ENCODE data around the gene ZSCAN30.

The ZSCAN30 gene

DNA sequence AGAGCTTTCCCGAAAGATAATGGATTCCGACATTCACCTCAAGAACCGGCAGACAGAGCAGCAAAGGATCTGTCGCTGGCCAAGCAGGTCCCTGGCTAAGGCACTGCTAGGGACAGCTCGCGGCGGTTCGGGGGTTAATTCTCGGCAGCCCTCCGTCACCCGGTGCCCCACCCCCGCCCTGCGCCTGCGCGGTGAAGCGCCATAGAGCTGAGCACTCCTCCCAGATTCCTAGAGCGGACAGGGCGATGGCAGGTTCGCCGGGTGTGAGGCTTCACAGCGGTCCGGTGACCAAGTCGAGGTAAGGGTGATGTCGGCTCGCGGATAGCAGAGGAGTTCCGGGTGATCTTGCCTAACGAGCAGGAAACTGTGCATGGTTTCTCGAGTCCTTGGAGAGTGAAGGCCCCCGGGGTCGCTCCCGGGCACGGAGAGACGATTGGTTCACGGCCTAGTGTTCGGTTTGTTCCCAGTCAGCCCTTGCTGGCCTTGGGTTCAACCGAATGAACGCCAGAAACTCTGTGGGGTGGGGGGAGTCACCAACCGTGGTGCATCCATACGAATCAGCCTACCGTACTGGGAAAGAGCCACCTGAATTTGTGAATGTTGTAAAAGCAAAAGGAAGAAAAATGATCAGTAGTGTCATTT is at the start of gene ZSCAN30:
TSS of gene ZSCAN30 (minus strand) at position 136 of the 642 bp plus-strand sequence. CDS start 25,877 bp downstream, outside the sequence.
- peak; percentile 97 for DNase-seq

DNA sequence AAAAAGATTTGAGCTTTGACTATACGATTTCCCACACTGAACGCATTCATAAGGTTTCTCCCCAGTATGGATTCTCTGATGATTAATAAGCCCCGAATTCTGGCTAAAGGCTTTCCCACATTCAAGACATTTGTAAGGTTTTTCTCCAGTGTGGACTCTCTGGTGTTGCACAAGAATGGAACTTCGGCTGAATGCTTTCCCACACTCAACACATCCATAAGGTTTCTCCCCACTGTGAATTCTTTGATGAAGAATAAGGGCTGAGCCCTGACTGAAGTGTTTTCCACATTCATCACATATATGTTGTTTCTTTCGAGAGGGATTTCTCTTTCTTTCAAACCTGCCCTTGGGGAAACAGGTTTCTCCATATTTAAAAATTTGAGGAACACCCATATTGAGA is 47.3 kb upstream of the ZSCAN30 start:
- DNase-seq: no peak

DNA sequence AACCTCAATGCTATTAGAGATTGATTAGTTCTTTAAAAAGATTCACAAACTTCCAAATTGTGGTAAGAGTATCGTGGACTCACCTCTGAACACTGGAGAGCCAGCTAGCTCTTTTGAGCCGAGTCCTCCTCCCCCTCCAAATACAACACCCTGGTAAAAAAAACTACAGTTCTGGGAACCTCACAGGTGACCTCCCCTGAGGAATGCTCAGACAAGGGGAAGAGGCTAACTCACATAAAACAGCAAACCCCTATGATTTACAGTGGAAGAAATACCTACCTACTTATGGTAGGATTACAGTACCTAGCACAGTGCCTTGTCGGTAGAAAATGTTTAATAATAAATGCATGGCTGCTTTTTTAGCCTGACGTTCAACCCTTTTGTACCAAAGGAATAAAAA is 45.8 kb upstream of the ZSCAN30 start:
- no peak for DNase-seq

DNA sequence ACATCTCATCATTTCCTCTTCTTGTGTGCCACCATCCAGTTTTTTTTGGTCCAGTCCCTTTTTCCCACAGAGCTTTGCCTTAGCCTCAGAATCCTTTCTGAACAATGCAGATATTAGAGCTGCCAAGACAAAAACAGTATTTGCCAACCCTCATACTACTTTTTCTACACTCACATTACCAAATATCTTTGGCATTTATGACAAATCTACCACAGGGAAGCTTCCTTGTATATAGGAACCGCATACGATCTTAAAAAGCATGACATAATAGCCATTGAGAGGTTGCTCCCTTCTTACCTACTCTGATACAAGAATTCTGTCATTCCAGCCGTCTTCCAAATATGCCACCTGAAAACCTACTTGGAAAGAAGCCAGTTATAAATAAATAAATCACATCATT is 44.8 kb upstream of the ZSCAN30 start:
- no peak for DNase-seq

DNA sequence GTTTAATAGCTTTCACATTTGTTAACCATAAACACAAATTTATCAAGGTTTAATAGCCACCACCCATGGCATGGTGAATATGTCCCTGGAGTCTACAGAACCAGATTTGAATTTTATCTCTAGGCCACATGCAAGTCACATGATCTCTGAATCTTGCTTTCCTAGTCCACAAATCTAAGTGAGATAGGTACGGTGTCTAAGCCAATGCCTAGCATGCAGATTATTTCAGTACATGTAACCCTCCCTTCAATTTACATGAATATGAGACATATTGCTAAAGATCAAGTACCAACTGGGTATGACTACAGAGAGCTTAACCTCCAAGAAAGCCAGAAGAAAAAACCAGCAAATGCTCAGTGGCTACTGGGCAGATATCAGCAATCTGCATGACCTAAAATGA is 44.2 kb upstream of the ZSCAN30 start:
- no peak for DNase-seq

DNA sequence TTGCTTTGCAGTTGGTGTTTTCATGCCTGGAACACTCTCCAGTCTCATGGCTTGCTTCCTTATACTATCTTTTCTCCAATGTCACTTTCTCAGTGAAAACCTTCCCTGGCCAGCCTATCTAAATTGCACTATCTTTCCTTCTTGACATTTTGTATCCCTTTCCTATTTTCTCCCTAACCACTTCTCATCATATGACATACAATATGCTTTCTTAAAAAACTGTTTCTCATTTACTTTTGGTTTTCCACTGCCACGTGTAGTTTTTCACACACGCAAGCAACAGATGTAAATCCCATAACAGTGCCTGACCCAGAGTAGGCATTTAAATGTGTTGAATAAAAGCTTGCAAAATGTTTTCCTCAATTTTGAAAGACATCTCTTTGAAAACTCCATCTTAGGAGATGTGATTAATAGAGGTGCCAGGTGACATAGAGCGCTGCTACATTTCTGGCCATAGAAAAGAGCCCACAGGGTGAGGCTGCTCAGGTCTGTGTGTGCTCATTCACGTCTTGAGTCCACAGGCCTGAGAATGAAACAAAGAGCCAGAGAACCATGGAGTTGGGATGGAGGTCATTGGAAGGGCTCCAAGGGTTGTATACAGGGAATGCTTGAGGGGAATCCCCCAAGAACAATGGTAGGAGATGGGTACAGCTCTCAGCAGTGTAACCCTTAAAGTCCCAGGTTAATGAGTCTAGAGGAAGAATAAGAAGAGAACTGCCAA is 41.5 kb upstream of the ZSCAN30 start:
- DNase-seq: no peak

DNA sequence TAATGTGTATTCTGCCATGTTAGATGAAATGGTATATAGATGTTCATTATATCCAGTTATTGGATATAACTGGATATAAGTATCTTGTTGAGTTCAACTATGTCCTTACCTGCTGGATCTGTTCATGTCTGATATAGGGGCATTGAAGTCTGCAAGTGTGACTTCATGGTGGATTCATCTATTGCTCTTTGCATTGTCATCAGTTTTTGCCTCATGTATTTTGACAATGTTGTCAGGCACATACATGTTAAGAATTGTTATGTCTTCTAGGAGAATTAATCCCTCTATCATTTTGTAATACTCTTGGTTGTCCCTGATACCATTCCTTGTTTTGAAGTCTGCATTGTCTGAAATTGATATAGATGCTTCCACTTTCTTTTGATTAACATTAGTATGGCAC is 38.8 kb upstream of the ZSCAN30 start:
- DNase-seq: no peak

DNA sequence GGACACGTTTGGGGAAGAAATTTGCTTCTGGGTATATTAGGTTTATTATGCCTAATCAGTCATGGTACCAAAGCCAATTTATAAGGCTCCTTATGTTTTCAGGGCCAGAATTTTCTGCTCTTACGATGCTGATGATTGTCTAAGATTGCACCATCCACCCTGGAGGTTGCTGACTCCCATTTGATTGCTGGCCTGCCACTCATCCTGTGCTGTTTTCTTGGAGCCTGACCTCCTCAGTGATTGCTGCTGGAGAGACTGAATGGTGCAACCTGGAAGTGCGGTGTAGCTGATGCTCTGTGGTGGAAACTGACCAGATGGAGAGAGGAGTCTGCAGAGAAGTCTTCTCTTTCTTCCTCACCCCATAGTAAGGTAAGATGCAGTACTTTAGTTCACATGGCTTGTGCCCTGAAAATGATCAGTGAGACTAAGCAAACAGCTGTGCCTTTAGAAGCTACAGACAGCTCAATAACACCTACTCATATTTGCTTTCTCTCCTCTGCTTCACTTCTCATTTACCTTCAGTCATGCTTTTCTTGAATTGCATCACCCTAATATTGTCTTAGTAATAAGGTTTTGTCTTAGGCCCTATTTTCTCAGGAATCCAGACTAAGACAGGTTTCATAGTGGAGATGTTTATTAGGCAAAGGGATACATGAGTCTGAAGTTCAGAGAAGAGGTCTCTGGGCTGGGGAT is 36.8 kb upstream of the ZSCAN30 start:
- no peak for DNase-seq

DNA sequence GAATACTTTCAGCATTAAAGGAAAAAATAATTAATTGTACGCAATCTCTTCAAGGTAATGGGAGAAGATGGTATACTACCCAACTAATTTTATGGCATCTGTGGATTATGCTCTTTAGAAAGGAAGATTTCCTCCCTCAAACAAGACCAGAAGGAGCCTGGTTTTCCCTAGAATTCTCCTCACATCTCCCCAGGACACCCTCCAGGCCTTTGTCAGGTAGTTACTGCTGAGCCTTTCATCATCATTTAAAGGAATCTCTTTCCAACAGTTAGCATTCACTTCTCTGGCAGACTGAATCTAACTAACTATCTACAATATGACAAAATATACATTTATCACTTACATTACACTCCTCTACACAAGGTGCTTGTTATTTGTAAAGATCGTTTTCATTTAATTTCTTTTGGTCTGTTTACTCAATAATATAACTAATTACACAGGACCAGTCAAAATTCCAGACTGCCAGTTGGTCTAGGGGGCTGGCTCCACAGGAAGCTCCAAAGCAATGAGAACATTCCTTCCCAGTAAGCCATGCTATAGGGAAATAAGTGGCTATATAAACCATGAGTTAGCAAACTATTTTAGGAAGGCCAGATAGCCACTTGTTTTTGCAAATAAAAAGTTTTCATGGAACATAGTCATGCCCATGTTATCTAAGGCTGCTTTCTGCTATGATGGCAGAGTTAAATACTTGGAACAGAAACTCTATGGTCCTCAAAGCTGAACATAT is 35.1 kb upstream of the ZSCAN30 start:
- DNase-seq: no peak

DNA sequence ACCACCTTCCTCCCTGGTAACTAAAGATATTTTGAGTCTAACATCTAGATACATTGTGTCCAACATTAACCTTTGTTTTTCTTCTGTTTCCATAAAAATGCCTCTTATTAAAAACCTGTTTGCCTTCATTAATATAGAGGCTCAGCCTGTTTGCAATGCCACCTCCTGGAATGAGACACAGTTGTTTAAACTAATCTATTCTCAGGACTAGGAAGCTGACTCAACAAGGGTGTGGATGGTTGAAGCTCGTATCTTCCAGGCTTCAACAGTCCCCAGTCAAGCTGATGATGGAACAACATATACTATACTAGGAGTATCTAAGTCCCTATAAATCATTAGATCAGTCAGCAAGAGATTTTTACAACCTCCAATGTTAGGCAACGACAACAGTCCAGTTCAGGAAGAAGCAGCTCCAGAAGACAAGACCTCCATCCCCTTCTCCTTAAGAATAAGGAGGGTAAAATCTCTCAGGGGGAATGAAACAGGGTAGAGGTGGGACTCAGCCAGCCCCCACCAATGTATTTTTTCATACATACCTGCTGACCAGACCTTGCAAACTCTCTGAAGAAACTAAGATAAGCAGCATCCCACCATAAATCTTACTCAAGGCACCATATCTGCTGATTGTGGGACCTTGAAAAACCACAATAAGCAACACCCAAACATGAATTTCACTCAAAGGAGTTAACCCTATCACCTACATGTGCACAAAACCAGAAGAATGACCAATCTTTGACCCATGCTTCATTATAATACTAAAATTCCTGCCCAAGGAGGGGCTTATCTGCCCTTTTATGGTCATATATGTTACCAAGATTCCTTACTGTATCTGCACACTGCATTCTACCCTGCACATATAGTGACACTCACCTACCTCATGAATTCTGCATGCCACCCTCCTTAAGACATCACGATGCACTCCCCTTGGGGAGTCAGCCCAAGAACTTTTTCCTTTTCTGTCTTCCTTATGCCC is 32.7 kb upstream of the ZSCAN30 start:
- no peak for DNase-seq

DNA sequence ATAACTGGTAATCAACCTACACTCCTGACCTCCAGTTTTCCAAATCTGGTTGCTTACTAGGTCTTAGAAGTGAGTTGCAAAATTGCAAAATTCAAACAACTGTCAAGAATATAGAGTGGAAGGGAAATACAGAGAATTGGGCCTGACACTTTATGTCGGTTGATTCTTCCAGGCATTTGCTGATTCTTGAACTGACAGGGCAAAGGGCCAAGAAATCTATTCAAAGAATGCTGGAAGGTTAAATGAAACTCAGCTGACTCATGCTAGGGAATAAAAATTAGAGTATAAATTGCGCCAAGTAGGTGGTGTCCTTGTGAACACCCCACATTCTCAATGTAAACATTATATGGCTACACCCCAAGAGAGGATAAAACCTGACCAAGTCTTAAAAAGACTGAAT is 21.5 kb upstream of the ZSCAN30 start:
- no peak for DNase-seq

DNA sequence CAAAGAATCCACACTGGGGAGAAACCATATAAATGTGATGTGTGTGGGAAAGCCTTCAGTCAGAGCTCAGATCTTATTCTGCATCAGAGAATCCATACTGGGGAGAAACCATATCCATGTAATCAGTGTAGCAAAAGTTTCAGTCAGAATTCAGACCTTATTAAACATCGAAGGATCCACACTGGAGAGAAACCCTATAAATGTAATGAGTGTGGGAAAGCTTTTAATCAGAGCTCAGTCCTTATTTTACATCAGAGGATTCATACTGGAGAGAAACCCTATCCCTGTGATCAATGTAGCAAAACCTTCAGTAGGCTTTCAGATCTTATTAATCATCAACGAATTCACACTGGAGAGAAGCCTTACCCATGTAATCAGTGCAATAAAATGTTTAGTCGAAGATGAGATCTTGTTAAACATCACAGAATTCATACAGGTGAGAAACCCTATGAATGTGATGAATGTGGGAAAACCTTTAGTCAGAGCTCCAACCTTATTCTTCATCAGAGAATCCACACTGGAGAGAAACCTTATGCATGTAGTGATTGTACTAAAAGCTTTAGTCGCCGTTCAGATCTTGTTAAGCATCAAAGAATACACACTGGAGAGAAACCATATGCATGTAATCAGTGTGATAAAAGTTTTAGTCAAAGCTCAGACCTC is 16.7 kb upstream of the ZSCAN30 start:
- DNase-seq: no peak

DNA sequence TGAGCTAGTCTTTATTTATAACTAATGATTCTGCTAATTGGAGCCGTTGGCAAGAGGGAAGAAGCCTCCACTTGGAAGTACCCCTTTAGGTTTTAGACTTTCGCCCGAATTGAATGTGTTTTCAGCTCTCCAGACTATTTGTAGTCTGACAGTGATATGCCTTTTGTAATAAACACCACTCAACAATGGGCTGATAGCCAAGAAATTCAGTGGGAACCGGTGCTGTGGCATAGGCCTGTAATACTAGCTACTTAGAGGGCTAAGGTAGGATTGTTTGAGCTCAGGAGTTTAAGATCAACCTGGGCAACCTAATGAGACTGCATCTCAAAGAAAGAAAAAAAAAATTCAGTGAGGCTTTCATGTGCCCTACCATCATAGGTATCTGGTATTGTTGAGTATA is 13.6 kb upstream of the ZSCAN30 start:
- no peak for DNase-seq

DNA sequence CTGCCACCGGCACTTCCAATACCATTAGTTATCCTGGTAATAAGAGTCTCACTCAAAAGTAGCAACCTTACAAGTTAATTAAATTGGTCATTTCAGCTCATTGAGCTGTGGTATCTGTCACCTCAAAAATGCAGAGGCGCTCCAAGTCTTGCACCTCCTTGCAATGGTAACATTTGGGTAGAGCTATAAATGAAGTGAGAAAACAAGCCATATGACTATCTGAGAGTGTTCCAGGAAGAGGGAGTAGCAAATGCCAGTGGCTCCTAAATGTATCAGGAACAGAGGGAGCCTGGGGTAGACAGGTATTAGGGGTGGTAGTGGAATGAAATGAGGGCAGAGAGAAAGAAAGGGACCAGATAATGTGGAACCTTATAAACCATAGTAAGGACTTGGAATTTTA is 6.0 kb upstream of the ZSCAN30 start:
- DNase-seq: no peak

DNA sequence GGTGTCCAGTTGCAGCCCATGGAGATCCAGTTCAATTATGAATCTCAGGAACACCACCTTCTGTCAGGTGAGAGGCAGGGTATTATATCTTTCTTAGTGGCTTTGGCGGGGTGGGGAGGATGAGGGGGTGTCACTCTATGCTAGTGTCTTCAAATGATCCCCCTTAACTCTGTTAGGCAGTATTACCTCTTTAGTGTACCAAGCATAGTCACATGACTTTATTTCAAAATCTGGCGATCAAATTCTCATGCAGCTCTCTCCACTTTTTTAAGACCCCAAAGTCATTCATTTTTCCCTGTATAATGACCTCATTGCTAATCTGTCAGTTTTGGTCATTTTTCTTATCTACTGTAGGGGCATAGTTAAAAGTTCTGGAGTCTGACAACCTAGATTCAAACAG is 1.1 kb upstream of the ZSCAN30 start:
- no peak for DNase-seq

DNA sequence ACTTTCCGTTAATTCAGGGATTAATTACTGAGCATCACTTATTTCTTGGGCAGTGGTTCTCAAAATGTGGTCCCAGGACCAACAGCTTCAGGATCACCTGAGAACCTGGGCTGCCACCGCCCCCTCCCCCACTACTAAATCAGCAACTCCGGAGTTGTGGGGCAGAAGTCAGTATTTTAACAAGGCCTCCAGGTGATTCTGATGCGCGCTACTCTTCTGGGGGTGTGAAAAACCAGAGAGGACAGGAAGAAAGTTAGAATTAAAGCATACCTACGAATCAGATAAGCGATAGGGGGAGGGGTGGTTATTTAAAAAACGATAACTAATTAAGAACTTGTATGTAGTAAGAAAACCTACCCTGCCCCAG is 319 bp downstream of the ZSCAN30 start:
- DNase-seq: no peak

DNA sequence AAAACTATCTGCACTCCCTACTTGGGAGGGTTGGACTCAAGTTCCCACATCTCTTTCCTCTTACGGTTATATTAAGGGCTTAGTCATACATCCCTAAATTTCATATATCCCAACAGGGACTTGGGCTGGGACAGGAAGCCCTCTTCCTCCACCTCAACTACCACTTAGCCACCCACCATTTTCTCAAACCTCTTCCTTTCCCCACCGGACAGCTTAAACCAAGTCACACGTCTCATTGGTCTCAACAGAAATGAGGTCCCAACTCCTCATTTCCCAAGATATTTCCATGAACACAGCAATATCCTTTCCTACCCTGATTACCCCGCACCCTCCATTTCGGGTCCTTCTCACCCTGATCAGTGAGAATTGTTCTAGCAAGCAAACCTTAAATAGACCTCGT is 736 bp downstream of the ZSCAN30 start:
- DNase-seq: no peak

DNA sequence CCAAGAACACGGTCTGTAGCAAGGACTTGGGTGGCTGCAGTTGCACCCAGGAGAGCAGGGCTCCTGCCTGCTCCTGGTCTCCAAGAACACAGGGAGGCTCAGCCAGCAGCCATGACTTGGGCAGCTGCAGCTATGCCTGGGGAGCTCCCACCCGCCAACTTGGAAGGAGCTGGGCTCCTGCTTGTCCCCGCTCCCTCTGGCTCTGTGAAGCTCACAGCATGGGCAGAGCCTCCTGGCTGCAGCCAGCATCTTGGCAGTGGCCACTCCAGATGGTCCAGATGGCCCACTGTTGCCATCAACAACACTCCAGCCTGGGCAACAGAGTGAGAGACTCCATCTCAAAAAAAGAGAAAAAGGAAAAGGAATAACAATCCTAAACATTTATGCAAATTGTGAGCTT is 5.2 kb downstream of the ZSCAN30 start:
- DNase-seq: no peak

DNA sequence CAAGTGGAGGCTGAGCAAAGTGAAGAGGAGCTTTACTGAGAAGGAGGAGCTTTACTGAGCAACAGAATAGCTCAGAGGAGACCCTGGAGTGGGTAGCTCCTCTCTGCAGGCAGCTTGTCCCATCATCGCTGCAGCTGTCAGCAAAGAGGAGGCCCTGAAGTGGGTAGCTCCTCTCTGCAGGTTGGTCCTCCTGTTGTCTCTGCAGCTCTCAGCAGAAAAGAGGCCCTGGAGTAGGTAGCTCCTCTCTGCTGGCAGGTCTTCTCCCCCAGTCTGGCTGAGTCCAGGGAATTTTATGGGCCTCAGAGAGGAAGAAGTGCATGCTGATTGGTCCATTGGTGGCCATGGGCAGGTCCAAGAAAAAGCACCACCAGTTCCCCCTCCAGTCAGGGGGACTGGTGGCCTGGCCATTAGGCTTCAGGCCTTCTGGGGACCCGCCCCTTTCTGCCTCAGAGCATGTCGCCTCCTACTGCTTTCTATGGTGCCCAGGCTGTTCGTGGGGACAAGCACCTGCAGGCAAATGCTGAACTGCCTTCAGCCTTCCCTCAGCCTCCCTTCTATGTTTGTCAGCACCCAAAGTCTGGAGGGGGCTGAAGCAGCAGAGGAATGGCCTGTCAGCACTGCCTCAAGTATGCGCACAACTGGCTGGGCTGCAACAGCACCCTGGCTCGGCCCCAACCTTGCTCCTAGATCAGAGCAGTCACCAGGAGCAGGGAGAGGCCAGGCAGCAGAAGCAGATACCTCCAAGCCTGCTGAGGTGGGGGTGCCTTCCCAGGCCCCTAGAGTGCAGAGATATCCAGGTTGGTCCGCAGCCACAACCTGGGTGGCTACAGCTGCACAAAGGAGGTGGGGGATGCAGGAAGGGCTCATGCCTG is 5.9 kb downstream of the ZSCAN30 start:
- no peak for DNase-seq

DNA sequence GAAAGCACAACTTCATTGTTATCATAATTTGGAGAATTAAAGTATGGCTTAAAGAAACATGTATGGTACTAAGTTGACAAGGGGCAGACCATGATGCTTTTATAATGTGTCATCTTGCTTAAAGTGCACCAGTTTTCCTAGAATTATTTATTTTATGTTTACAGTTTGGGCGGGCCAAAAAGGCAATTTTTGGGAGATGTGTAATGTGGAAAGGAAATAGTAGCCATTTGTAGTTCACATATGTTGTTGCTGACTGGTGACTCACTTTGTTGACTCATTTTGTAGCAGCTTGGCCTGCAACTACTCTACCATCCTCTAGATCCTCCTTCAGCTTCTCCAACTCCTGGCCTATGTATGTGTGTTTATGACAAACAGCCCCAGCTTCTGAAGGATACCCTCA is 7.7 kb downstream of the ZSCAN30 start:
- no peak for DNase-seq

DNA sequence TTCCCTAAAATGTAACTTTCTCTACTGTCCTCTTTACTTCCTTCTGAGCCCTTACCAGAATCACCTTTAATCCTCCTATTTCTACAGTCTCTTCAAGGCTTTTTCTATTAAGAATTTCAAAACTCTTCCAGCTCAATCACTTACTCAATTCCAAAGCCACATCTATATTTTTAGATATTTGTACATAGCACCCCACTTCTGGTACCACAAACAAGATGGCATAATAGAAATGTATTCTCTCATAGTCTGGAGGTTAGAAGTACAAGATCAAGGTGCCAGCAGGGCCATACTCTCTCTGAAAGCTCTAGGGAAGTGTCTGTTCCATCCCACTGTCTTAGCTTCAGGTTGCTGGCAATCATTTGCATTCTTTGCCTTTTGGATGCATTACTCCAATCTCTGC is 11.1 kb downstream of the ZSCAN30 start:
- no peak for DNase-seq

All from NCI-H510A treated with DMSO at 0.1 percent for 48 hours (cell line).